HEK293 (cell line): Measurements from ENCODE around the gene MICU1.
A peak's percentile ranks its signal among the peaks of the same experiment; 100 is the strongest.

ENCODE experiments used
- BCL11A ChIP-seq: fragments of 450-650 bp; formaldehyde crosslinking; IDR thresholded peaks from 2 replicates; pipeline ENCODE4 v1.5.1; 2016; ENCODE audit warnings: low read depth, missing biosample characterization, missing genetic modification characterization
- BCL6B ChIP-seq: fragments of 450-650 bp; formaldehyde crosslinking; IDR thresholded peaks from 2 replicates; pipeline ENCODE4 v1.5.1; 2017; ENCODE audit warnings: missing biosample characterization, missing genetic modification characterization
- GFI1B ChIP-seq: fragments of 450-650 bp; formaldehyde crosslinking; IDR thresholded peaks from 2 replicates; pipeline ENCODE4 v1.5.1; 2016; ENCODE audit warnings: missing biosample characterization, missing genetic modification characterization
- HOXD13 ChIP-seq: sonication (generic); formaldehyde crosslinking; IDR thresholded peaks from 2 replicates; pipeline ENCODE4 v1.8.0; 2022; ENCODE audit warnings: missing genetic modification reagents, borderline replicate concordance
- IKZF3 ChIP-seq: fragments of 450-650 bp; IDR thresholded peaks from 2 replicates; pipeline ENCODE4 v1.5.0; 2018; ENCODE audit warnings: missing biosample characterization, mild to moderate bottlenecking, missing genetic modification characterization, moderate library complexity
- KLF1 ChIP-seq: fragments of 450-650 bp; formaldehyde crosslinking; IDR thresholded peaks from 2 replicates; pipeline ENCODE4 v1.5.1; 2016; ENCODE audit warnings: missing biosample characterization, missing genetic modification characterization
- KLF10 ChIP-seq: fragments of 450-650 bp; IDR thresholded peaks from 2 replicates; pipeline ENCODE4 v1.5.1; 2018; ENCODE audit warnings: missing biosample characterization, mild to moderate bottlenecking, missing genetic modification characterization
- PRDM1 ChIP-seq: fragments of 450-650 bp; formaldehyde crosslinking; IDR thresholded peaks from 2 replicates; pipeline ENCODE4; 2016; ENCODE audit warnings: missing biosample characterization, missing genetic modification characterization
- ZBTB10 ChIP-seq: fragments of 450-650 bp; formaldehyde crosslinking; IDR thresholded peaks from 2 replicates; pipeline ENCODE4 v1.5.1; 2016; ENCODE audit warnings: missing biosample characterization, missing genetic modification characterization
- ZFP41 ChIP-seq: fragments of 450-650 bp; formaldehyde crosslinking; IDR thresholded peaks from 2 replicates; pipeline ENCODE4 v1.5.1; 2016; ENCODE audit warnings: missing biosample characterization, missing genetic modification characterization, borderline replicate concordance
- ZNF2 ChIP-seq: fragments of 450-650 bp; formaldehyde crosslinking; IDR thresholded peaks from 2 replicates; pipeline ENCODE4 v1.5.1; 2016; ENCODE audit warnings: missing biosample characterization, missing genetic modification characterization
- ZNF221 ChIP-seq: fragments of 450-650 bp; formaldehyde crosslinking; IDR thresholded peaks from 2 replicates; pipeline ENCODE4 v1.5.1; 2017; ENCODE audit warnings: missing biosample characterization, missing genetic modification characterization, borderline replicate concordance
- ZNF239 ChIP-seq: fragments of 450-650 bp; formaldehyde crosslinking; IDR thresholded peaks from 2 replicates; pipeline ENCODE4 v1.5.1; 2016; ENCODE audit warnings: missing biosample characterization, missing genetic modification characterization
- ZNF24 ChIP-seq: fragments of 450-650 bp; formaldehyde crosslinking; IDR thresholded peaks from 2 replicates; pipeline ENCODE4 v1.5.1; 2016; ENCODE audit warnings: missing biosample characterization, missing genetic modification characterization
- ZNF266 ChIP-seq: fragments of 450-650 bp; formaldehyde crosslinking; IDR thresholded peaks from 2 replicates; pipeline ENCODE4 v1.5.1; 2016; ENCODE audit warnings: missing biosample characterization, missing genetic modification characterization, low read depth
- ZNF324 ChIP-seq: fragments of 450-650 bp; formaldehyde crosslinking; IDR thresholded peaks from 2 replicates; pipeline ENCODE4 v1.5.1; 2016; ENCODE audit warnings: missing biosample characterization, missing genetic modification characterization
- ZNF354C ChIP-seq: fragments of 450-650 bp; formaldehyde crosslinking; IDR thresholded peaks from 2 replicates; pipeline ENCODE4 v1.5.1; 2016; ENCODE audit warnings: missing biosample characterization, missing genetic modification characterization, low read depth, borderline replicate concordance
- ZNF488 ChIP-seq: fragments of 450-650 bp; formaldehyde crosslinking; IDR thresholded peaks from 2 replicates; pipeline ENCODE4 v1.5.1; 2016; ENCODE audit warnings: missing biosample characterization, missing genetic modification characterization
- ZNF530 ChIP-seq: fragments of 450-650 bp; formaldehyde crosslinking; IDR thresholded peaks from 2 replicates; pipeline ENCODE4 v1.5.1; 2016; ENCODE audit warnings: low read depth, missing biosample characterization, missing genetic modification characterization
- ZNF555 ChIP-seq: fragments of 450-650 bp; formaldehyde crosslinking; conservative IDR thresholded peaks from 2 replicates; pipeline ENCODE4 v1.5.1; 2017; ENCODE audit warnings: missing biosample characterization, mild to moderate bottlenecking, missing genetic modification characterization, inconsistent platforms
- ZNF571 ChIP-seq: fragments of 450-650 bp; formaldehyde crosslinking; IDR thresholded peaks from 2 replicates; pipeline ENCODE4 v1.5.0; 2017; ENCODE audit warnings: missing biosample characterization, missing genetic modification characterization
- ZNF596 ChIP-seq: fragments of 450-650 bp; IDR thresholded peaks from 2 replicates; pipeline ENCODE4 v1.5.0; 2018; ENCODE audit warnings: missing biosample characterization, mild to moderate bottlenecking, missing genetic modification characterization, moderate library complexity
- ZNF639 ChIP-seq: fragments of 450-650 bp; formaldehyde crosslinking; IDR thresholded peaks from 2 replicates; pipeline ENCODE4 v1.5.1; 2016; ENCODE audit warnings: missing biosample characterization, missing genetic modification characterization
- ZNF658 ChIP-seq: fragments of 450-650 bp; formaldehyde crosslinking; IDR thresholded peaks from 2 replicates; pipeline ENCODE4; 2016; ENCODE audit warnings: missing biosample characterization, missing genetic modification characterization
- ZNF707 ChIP-seq: fragments of 450-650 bp; formaldehyde crosslinking; IDR thresholded peaks from 2 replicates; pipeline ENCODE4 v1.5.1; 2016; ENCODE audit warnings: missing biosample characterization, missing genetic modification characterization
- ZNF776 ChIP-seq: fragments of 450-650 bp; formaldehyde crosslinking; IDR thresholded peaks from 2 replicates; pipeline ENCODE4 v1.5.0; 2017; ENCODE audit warnings: missing biosample characterization, missing genetic modification characterization, borderline replicate concordance
- ZNF830 ChIP-seq: fragments of 450-650 bp; IDR thresholded peaks from 2 replicates; pipeline ENCODE4 v1.5.0; 2018; ENCODE audit warnings: missing biosample characterization, missing genetic modification characterization, low read depth, mild to moderate bottlenecking, moderate library complexity
- ZXDB ChIP-seq: fragments of 450-650 bp; formaldehyde crosslinking; IDR thresholded peaks from 2 replicates; pipeline ENCODE4 v1.5.1; 2016; ENCODE audit warnings: missing biosample characterization, missing genetic modification characterization
- TF ChIP-seq, protein P1 (sequence below): fragments of 450-650 bp; formaldehyde crosslinking; IDR thresholded peaks from 2 replicates; pipeline ENCODE4 v1.5.1; 2016; ENCODE audit warnings: missing biosample characterization, missing genetic modification characterization, borderline replicate concordance

MICU1 gene

GRCh38 chr10:72364239-72364777 is 261.6 kb downstream of the MICU1 start (continued):
- TF ChIP-seq, protein P1, sequence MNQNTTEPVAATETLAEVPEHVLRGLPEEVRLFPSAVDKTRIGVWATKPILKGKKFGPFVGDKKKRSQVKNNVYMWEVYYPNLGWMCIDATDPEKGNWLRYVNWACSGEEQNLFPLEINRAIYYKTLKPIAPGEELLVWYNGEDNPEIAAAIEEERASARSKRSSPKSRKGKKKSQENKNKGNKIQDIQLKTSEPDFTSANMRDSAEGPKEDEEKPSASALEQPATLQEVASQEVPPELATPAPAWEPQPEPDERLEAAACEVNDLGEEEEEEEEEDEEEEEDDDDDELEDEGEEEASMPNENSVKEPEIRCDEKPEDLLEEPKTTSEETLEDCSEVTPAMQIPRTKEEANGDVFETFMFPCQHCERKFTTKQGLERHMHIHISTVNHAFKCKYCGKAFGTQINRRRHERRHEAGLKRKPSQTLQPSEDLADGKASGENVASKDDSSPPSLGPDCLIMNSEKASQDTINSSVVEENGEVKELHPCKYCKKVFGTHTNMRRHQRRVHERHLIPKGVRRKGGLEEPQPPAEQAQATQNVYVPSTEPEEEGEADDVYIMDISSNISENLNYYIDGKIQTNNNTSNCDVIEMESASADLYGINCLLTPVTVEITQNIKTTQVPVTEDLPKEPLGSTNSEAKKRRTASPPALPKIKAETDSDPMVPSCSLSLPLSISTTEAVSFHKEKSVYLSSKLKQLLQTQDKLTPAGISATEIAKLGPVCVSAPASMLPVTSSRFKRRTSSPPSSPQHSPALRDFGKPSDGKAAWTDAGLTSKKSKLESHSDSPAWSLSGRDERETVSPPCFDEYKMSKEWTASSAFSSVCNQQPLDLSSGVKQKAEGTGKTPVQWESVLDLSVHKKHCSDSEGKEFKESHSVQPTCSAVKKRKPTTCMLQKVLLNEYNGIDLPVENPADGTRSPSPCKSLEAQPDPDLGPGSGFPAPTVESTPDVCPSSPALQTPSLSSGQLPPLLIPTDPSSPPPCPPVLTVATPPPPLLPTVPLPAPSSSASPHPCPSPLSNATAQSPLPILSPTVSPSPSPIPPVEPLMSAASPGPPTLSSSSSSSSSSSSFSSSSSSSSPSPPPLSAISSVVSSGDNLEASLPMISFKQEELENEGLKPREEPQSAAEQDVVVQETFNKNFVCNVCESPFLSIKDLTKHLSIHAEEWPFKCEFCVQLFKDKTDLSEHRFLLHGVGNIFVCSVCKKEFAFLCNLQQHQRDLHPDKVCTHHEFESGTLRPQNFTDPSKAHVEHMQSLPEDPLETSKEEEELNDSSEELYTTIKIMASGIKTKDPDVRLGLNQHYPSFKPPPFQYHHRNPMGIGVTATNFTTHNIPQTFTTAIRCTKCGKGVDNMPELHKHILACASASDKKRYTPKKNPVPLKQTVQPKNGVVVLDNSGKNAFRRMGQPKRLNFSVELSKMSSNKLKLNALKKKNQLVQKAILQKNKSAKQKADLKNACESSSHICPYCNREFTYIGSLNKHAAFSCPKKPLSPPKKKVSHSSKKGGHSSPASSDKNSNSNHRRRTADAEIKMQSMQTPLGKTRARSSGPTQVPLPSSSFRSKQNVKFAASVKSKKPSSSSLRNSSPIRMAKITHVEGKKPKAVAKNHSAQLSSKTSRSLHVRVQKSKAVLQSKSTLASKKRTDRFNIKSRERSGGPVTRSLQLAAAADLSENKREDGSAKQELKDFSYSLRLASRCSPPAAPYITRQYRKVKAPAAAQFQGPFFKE (tag by site-specific recombination): no peak
- TF ChIP-seq ZNF239 (tag by site-specific recombination) (no peak), ZNF354C (no peak), ZNF221 (tag by site-specific recombination) (no peak), GFI1B (tag by site-specific recombination) (no peak), BCL6B (tag by site-specific recombination) (no peak; the same call in 1 of the 2 replicates), ZNF830 (no peak), PRDM1 (tag by site-specific recombination) (no peak), ZNF596 (tag by site-specific recombination) (no peak), ZXDB (tag by site-specific recombination) (peak; percentile 83; the same call in 1 of the 2 replicates), ZNF639 (peak; percentile 79; the same call in 1 of the 2 replicates), IKZF3 (tag by site-specific recombination) (peak; percentile 85), ZNF24 (peak; percentile 87; the same call in 1 of the 2 replicates), ZNF571 (tag by site-specific recombination) (no peak), ZNF658 (tag by site-specific recombination) (no peak), ZFP41 (tag by site-specific recombination) (no peak), ZNF2 (tag by site-specific recombination) (peak; percentile 96), ZNF324 (tag by site-specific recombination) (peak; percentile 61; the same call in 1 of the 2 replicates), ZNF266 (tag by site-specific recombination) (no peak), ZNF707 (tag by site-specific recombination) (no peak), ZNF530 (no peak), ZNF776 (no peak), ZBTB10 (tag by site-specific recombination) (0 out of 2 replicates have a peak, but pooled peaks have one; percentile 33), ZNF488 (tag by site-specific recombination) (no peak), BCL11A (tag by site-specific recombination) (no peak), ZNF555 (tag by site-specific recombination) (no peak), HOXD13 (CRISPR knock-in tag) (no peak), KLF10 (tag by site-specific recombination) (peak; percentile 69; the same call in 1 of the 2 replicates), KLF1 (tag by site-specific recombination) (no peak)
